HG03139 (cell line): ENCODE data around the gene DEGS1.
A peak's percentile ranks its signal among the peaks of the same experiment; 100 is the strongest.
"Not testable (repeated sequence)": the region's sequence is repeated elsewhere in the genome, so short reads cannot be mapped to it uniquely, and the experiment has no call there.

ENCODE experiments used
- ATAC-seq: cut with Tn5 transposase; IDR thresholded peaks from one replicate; pipeline ENCODE4 v1.9.1; 2021; ENCODE audit not compliant: unreplicated experiment

The DEGS1 gene

DNA sequence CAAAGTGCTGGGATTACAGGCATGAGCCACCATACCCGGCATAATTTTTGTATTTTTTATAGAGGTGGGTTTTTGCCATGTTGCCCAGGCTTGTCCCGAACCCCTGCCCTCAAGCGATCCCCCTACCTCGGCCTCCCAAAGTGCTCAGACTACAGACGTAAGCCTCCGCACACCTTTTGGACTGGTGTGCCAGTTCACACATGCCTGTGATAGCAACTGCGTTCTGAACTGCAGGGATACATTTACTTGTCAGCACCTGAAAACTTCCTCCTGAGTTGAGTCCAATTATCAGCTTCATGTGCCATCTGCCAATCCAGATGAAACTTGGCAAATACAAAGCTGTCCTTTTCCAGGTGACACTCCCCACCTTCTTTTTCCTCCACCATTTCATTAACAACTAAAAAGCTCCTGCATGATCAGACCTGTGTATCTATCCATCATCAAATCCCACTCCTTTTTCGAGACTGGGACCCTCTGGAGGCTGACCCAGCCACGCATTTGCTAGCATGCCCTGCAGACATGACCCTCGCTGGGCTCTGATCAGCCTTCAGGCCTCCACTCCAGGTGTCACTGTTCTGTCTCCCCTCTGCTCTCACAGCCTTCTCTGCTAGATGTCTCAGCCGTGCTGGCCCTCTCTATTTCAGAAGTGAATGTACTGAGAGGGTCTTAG, 2.1 kb upstream of the DEGS1 start:
- no peak for ATAC-seq

DNA sequence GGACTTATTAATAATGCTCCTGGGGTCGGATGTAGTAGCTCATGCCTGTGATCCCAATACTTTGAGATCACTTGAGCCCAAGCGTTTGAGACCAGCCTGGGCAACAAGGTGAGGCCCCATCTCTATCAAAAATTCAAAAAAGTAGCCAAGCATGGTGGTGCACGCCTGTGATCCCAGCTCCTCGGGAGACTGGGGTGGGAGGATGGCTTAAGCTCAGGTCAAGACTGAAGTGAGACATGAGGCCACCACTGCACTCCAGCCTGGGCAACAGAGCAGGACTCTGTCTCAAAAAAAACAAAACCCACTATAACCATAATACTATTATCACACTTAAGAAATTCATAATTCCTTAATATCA, 1.6 kb upstream of the DEGS1 start:
- ATAC-seq: no peak

DNA sequence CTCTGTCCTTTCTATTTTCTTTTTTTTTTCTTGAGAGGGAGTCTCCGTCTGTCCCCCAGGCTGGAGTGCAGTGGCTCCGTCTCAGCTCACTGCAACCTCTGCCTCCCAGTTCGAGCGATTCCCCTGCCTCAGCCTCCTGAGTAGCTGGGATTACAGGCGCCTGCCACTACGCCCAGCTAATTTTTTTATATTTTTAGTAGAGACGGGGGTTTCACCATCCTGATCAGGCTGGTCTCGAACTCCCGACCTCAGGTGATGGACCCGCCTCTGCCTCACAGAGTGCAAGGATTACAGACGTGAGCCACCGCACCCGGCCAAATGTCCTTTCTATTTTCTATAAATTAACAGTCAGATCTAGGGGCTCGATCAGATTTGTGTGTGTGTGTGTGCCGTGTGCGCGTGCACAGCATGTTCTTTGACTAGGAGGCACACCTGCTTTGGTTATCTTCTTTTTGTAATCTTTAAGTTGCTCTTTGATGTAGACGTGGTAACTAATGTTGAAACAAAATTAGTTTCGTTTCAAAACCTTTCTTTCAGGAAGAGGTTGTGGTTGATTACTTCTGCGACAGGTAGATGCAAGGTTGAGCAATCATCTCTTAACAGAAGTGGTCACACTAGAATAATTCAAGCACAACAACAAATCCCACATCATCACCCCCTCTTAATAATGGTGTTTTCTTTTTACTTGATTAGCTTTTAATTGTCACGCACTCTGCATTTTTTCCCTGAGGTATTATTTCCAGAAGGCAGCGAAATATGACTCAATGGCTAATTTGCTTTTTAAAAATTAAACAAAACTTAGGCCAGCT, 779 bp upstream of the DEGS1 start:
- ATAC-seq: peak; percentile 33

DNA sequence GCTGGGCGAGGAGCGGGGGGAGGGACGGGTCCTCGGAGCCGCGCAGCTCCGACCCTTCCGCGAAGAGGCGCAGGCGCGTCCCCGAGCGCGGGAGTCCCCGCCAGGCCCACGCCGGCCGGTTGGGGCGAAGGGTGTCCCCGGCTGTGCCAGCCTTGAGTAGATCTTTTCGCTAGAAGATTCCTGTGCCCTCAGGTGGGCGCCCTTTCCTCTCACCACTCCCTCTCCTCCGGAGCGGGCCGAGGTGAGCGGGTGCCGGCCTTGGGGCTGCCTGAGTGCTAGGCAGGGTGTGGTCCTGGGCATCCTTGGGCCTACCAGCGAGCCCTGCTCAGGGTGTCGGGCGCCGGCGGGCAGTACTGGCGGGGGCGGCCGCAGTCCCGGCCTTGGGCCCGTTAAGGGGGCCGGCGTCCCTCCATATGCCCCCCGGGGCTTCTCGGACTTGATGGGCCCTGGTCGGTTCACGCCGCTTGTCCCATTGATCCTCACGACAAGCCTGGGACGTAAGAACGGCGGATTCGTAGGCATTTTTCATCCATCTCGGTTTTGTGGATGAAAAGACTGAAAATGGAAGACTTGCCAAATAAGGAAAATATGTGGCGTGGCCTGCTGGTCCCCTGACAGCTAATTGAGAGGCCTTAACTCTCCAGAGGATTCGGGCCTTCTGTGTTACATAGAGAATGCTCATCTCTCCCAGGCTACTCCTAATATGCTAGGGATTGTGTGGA, 712 bp downstream of the DEGS1 start:
- peak; percentile 40 for ATAC-seq

DNA sequence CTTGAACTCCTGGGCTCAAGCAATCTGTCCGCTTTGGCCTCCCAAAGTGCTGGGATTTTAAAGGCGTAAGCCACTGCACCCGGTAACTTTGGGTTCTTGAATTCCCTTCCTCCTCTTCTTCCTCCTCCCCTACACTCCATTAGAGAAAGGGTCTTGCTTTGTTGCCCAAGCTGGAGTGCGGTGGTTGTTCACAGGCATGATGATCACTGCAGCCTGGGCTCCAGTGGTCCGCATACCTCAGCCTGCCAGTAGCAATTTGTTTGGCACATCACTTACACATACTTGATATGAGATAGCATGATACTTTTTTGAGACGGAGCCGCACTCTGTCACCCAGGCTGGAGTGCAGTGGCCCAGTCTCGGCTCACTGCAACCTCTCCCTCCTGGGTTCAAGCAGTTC, 2.2 kb downstream of the DEGS1 start:
- no peak for ATAC-seq

DNA sequence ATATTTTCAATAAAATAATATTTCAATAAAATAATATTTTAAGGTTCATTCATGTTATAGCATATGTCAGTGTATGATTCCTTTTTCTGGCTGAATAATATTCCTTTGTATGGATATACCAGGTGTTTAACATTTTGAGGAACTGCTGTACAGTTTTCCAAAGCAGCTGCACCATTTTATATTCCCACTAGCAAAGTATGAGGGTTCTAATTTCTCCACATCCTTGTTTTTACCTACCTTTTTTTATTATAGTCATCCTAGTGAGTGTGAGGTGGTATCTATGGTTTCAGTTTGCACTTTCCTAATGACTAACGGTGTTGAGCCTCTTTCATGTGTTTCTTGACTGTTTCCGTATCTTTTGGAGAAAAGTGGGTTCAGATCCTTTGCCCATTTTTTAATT, 5.2 kb downstream of the DEGS1 start:
- no peak for ATAC-seq

DNA sequence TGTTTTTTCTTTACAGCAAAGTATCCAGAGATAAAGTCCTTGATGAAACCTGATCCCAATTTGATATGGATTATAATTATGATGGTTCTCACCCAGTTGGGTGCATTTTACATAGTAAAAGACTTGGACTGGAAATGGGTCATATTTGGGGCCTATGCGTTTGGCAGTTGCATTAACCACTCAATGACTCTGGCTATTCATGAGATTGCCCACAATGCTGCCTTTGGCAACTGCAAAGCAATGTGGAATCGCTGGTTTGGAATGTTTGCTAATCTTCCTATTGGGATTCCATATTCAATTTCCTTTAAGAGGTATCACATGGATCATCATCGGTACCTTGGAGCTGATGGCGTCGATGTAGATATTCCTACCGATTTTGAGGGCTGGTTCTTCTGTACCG, 6.5 kb downstream of the DEGS1 start:
- no peak for ATAC-seq

DNA sequence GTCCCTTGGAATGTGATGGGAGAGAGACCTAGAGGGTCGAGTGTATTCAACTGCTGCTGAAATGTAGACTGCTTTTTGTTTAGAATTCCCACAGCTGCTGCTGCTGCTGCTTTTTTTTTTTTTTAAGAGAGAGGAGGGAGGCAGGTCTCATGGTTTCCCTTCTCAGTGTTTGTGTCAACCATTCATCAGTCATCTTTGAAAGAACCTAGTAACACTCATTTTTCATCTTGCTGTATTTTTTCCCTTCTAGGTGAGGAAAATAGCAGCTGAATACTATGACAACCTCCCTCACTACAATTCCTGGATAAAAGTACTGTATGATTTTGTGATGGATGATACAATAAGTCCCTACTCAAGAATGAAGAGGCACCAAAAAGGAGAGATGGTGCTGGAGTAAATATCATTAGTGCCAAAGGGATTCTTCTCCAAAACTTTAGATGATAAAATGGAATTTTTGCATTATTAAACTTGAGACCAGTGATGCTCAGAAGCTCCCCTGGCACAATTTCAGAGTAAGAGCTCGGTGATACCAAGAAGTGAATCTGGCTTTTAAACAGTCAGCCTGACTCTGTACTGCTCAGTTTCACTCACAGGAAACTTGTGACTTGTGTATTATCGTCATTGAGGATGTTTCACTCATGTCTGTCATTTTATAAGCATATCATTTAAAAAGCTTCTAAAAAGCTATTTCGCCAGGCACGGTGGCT, 9.2 kb downstream of the DEGS1 start:
- ATAC-seq: no peak

DNA sequence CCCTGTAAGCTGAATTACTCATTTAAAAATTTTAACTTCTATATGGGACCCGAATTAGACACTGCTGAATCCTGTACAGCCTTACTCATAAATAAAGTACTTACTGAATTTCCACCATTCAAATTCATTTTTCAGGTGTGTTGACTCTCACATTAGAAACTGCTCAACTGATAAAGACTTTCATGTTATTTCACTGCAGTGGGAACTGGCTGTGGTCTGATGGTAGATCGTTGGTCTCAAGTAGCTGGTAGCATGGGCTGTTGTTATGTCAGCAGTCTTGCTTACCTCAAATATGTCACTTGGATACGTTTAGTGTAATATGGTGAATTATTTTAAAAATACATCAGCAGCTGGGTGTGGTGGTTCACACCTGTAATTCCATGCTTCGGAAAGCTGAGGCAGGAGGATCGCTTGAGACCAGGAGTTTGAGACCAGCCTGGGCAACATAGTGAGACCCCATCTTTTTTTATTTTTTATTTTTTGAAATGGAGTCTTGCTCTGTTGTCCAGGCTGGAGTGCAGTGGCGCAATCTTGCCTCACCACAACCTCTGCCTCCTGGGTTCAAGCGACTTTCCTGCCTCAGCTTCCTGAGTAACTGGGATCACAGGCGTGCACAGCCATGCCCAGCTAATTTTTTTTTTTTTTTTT, 10.4 kb downstream of the DEGS1 start:
- ATAC-seq: no peak

DNA sequence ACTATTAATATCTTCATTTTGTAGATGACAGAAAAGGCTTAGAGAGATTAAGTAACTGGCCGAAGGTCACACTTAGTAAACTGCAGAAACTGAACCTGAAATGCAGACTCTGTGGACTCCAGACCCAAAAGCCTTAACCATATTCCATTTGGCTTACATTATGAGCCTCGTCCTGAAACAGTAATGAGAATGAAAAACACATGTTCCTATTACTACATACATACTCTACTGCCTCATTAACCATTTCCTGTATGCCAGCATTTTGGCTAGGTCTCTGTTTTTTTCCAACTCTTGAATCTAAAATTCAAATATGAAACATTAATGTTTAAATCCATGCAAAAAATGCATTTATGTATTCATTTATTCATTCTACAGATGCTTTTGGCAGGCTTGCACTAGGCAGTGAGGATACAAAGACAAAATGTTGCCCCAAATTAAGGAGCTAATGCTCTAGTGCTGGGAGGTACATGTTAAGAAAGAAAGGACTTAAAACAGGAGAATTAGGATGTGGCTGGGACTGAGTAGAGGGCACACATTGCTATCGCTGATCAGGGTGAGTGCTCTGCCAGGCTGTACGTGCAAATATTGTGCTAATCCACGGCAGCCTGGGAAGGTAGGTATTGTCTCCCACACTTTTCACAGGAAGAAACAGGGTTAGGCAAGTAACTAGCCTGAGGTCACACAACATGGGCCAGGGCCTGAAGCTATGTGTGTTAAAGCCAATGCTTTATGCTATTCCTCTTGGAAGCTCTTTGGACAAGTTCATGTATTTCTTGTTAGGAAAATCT, 14.0 kb downstream of the DEGS1 start:
- ATAC-seq: no peak

DNA sequence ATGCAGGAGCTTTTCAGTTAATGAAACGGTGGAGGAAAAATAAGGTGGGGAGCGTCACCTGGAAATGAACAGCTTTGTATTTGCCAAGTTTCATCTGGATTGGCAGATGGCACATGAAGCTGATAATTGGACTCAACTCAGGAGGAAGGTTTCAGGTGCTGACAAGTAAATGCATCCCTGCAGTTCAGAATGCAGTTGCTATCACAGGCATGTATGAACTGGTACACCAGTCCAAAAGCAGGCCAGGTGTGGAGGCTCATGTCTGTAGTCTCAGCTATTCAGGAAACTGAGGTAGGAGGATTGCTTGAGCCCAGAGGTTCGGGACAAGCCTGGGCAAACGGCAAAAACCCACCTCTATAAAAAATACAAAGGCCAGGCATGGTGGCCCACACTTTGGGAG, 15.5 kb downstream of the DEGS1 start:
- ATAC-seq: no peak

DNA sequence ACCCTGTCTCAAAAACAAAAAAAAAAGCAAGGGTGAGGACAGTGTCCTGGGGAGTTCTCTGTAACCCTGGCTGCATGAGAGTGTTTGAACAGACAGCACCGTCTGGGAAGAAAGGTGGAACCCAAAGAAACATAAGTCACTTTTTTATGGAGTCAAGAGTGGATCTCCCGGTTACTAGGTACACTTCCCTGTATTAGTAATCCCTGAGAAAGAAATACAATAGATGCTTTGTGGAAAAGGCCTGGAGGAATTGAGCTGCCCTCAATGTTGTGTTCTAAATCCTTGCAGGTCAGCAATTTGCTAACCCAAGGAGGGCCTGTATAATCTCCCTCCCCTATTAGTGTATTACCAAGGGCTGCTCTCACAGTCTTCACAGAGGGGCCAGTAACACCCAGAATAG, 16.6 kb downstream of the DEGS1 start:
- ATAC-seq: no peak

DNA sequence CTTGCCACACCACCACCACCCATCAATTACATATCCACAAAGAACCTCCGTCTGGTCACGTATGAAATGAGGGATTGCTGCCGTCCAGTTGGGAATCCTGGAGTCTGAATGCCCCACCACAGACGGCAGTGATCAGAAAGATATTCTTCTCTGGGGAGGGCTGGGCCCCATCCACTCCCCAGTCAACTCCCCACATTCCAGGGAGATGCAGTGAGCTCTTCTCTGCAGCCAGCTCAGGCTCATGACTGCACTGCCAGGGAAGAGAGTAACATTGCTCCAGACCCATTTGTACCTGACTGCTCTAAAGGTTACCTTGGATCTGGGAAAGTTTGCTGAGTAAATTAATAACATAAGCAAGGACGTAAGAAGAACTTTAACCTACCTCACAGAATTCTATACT, 18.3 kb downstream of the DEGS1 start:
- ATAC-seq: no peak

DNA sequence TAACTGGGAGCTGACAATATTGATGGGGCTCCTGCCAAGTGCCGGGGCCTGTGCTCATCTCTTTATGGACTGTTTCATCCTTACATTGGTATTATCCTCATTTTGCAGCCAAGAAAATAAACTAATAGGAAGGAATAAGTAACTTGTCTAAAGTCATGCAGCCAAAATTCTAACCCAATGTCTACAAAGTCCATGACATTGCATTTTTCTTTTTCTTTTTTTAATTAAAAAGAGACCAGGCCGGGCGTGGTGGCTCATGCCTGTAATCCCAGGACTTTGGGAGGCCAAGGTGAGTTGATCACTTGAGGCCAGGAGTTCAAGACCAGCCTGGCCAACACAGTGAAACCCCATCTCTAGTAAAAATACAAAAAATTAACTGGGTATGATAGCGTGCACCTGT, 18.8 kb downstream of the DEGS1 start:
- ATAC-seq: no peak

DNA sequence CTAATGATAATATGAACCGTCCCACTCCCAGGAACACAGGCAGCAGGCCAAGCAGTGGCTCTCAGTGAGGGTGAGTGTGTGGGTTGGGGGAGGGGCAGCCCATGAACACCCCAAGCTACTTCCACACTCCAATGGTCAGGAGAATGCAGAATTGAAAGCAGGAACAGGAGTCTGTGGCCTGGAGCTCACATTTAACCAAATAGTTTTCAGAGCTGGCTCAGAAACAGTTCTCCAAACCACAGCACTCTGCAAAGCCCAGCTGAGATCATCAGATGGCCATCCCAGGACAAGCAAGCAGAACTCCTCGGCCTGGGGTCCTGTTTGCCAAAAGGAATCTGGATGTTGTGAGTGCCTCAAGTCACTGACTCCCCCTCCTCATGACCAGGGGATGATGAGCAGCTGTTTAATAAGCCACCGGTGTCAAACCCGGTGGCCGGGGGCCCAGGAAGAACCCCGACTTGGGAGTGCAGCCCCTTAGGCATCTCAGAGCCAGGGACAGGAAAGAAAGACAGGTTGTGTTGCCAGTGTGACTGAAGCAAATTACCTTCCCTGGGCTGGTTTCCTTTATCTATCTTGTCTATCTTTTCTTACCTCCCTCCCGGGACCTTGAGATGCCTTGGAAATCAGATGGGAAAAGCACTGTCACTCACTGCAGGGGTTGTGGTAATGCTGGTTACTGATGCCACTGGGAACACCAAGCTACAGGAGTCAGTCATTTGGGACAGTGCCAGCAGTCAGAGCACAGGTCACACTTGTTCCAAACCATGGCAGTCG, 20.4 kb downstream of the DEGS1 start:
- peak; percentile 52 for ATAC-seq

DNA sequence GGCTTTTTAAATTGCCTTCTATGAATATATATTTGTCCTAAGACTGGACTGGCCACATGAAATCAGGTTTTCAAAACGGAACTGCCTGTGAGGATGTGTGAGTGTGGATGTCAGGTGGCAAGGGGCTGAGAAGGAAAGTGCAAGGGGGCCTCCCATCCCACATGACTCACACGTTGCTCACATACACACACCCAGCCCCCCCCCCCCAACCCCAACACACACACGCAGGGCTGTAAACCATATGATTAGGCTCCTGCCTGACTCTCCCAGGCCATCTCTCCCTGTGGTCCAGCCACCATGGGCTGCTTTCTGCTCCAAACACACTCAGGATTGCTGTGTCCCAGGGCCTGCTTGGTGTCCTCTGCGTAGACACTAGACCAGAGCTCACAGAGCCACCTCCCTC, 22.4 kb downstream of the DEGS1 start:
- no peak for ATAC-seq

DNA sequence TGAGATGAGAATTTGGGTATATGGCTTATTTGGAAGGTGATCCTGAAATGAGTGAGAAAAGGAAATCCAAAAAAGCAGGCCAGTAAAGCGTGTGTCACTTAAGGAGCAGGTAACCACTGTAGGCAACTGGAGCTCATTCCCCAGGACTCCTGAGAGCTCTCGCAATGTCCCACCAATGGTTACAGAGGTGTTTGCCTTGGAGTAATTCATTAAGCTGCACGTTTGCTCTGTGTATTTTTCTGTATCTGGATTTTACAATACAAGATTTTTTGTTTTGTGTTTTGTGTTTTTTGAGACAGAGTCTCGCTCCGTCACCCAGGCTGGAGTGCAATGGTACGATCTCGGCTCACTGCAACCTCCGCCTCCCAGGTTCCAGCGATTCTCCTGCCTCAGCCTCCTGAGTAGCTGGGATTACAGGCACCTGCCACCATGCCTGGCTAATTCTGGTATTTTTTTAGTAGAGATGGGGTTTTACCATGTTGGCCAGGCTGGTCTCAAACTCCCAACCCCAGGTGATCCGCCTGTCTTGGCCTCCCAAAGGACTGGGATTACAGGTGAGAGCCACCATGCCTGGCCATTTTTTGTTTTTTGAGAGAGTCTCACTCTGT, 23.0 kb downstream of the DEGS1 start:
- not testable (repeated sequence) for ATAC-seq

DNA sequence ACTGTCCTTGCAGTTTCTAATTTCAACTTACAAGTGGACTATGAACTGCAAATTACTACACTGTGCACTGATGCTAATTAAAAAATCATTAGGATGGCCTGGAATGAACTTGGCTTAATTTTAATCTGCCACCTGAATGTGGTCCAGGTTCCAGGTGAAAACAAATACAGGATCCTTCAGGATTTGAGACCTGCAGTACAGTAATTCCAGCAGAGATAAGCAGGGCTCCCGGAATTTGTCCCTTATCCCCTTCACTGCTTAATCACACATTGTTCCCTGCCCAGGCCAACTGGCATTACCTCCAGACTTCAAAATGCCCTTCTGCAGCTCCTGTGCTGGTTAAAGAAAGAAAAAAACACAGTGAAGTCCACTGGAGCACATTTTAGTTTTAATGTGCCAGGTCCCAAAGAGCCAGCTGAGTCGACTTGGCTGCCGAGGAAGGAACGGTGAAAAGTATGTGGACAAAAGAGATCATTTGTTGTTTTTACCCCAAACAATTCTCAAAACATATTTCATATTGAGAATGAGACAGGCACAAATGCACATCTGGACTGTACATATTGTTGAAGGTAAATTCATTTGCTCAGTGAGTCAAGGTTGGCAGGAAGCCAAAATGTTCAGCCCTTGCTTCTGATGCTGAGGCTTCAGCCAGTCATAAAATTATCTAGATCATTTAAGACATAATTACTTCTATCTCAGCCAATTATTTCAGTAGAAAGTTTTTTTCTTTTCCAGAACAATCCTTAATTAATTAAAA, 28.3 kb downstream of the DEGS1 start:
- no peak for ATAC-seq
